GM21717 (cell line): ENCODE results near the gene DAZAP1.

Source experiments
- ATAC-seq: cut with Tn5 transposase; IDR thresholded peaks from one replicate; pipeline ENCODE4 v1.9.1; 2021; ENCODE audit warnings: mild to moderate bottlenecking, moderate library complexity; ENCODE audit not compliant: unreplicated experiment

Gene DAZAP1

GRCh38 chr19:1377176-1377964 lies 30.0 kb upstream of the DAZAP1 start:
- ATAC-seq = no peak

- no peak for ATAC-seq
Observed at GRCh38 chr19:1377965-1378785, 29.2 kb upstream of the DAZAP1 start.

GRCh38 chr19:1379126-1379905 lies 28.1 kb upstream of the DAZAP1 start:
- ATAC-seq = no peak

- ATAC-seq = no peak
Observed at GRCh38 chr19:1379961-1380489, 27.4 kb upstream of the DAZAP1 start.

- no peak for ATAC-seq
Observed at GRCh38 chr19:1382250-1382649, 25.1 kb upstream of the DAZAP1 start.

GRCh38 chr19:1383017-1383311 lies 24.4 kb upstream of the DAZAP1 start:
- ATAC-seq = no peak

- ATAC-seq = peak; percentile 62
Observed at GRCh38 chr19:1383312-1384084, 23.9 kb upstream of the DAZAP1 start, which contains the start of gene NDUFS7. TSS of gene NDUFS7 (plus strand) at chr19:1383907. CDS start at chr19:1383927, 20 bp downstream.

GRCh38 chr19:1384085-1384462 lies 23.3 kb upstream of the DAZAP1 start:
- peak; percentile 6 for ATAC-seq

GRCh38 chr19:1384478-1385110 lies 22.8 kb upstream of the DAZAP1 start:
- no peak for ATAC-seq

GRCh38 chr19:1385816-1386215 lies 21.6 kb upstream of the DAZAP1 start:
- ATAC-seq = no peak

GRCh38 chr19:1386945-1387683 lies 20.3 kb upstream of the DAZAP1 start:
- ATAC-seq = no peak

- ATAC-seq = no peak
Observed at GRCh38 chr19:1387684-1388636, 19.4 kb upstream of the DAZAP1 start.

- no peak for ATAC-seq
Observed at GRCh38 chr19:1388637-1389026, 18.8 kb upstream of the DAZAP1 start.

GRCh38 chr19:1389033-1389940 lies 18.1 kb upstream of the DAZAP1 start:
- no peak for ATAC-seq

GRCh38 chr19:1390890-1391423 lies 16.4 kb upstream of the DAZAP1 start:
- ATAC-seq = no peak

GRCh38 chr19:1392407-1392806 lies 15.0 kb upstream of the DAZAP1 start:
- ATAC-seq = no peak
